HG03565 (cell line): ENCODE measurements around the gene TRIM45.
"Not testable (repeated sequence)": the region's sequence is repeated elsewhere in the genome, so short reads cannot be mapped to it uniquely, and the experiment has no call there.

Experiments
- ATAC-seq: cut with Tn5 transposase; IDR thresholded peaks from one replicate; pipeline ENCODE4 v1.9.1; 2021; ENCODE audit warnings: mild to moderate bottlenecking, moderate library complexity; ENCODE audit not compliant: unreplicated experiment

TRIM45 gene, protein sequence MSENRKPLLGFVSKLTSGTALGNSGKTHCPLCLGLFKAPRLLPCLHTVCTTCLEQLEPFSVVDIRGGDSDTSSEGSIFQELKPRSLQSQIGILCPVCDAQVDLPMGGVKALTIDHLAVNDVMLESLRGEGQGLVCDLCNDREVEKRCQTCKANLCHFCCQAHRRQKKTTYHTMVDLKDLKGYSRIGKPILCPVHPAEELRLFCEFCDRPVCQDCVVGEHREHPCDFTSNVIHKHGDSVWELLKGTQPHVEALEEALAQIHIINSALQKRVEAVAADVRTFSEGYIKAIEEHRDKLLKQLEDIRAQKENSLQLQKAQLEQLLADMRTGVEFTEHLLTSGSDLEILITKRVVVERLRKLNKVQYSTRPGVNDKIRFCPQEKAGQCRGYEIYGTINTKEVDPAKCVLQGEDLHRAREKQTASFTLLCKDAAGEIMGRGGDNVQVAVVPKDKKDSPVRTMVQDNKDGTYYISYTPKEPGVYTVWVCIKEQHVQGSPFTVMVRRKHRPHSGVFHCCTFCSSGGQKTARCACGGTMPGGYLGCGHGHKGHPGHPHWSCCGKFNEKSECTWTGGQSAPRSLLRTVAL

DNA sequence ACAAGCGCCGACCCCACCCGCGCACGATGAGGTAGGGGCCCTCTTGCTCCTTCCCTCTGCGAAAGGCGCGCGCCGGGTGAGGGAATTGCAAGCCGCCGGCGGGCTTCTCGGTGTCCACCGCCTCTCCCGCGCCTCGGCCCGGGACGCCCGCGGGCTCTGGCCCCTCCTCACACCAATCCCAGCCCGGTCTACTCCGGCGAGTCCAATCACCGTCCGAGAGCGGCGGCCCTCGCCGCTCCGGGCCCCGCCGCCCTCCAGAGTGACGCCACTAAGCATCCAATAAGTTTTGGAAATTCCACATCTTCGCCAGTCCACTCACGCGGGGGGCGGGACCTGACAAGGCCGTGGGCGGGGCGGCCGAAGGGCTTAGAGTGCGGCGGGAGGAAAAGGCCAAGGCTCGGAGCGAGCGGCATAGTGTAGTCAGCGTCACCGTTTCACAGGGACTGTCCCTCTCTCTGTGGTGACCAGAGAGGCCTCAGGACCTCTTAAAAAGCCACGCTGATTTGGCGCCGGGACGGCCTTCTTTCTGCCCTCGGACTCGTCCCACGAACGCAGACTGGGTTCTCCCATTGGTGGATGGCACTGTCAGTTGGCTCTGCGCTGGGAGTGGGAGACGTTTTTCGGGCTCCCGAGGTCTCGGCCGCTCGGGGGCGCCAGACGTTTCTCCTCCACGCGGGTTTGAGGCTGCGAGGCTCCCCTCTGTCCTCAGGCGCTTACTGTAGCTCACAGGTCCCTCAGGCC lies at the start of gene TRIM45:
Gene TRIM45 (minus strand): TSS at position 161 of the 741 bp plus-strand sequence. CDS start 548 bp downstream, outside the sequence.
- peak; percentile 81 for ATAC-seq

DNA sequence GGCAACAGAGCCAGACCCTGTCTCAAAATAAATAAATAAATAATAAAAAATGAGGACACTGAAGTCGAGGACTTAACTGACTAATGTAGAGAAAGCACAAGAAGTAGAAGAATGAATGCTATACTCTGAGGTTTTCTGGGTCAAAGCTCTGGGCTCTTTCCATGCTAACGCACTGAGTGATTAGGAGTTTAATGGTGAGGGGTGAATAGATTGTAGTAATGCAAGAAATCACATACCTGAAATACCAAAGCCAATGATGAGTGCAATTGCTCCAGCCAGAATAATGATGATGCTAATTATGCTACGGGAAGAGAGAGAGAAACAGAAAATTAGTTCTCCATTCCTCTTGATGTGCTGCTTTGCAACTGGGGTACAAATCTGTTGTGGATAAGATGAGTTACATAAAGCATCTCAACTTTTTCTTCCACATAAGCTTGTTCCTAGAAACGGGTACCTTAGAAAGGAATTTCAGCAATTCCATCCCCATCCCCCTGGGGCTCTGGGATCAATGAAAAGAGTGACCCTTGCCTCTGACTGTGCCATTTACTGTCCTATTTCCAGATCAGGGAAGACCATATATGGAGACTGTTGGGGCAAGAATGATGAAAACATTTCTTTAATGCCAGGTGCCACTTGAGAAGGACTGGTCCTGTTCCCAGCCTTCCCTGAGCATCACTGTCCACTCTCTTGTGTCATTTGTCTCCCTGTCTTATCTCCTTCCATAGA lies 48.5 kb upstream of the TRIM45 start:
- ATAC-seq, result no peak

GRCh38 chr1:117167402-117167801 lies 45.9 kb upstream of the TRIM45 start:
- no peak for ATAC-seq

- no peak for ATAC-seq
Measured at GRCh38 chr1:117166076-117166475, 44.5 kb upstream of the TRIM45 start.

DNA sequence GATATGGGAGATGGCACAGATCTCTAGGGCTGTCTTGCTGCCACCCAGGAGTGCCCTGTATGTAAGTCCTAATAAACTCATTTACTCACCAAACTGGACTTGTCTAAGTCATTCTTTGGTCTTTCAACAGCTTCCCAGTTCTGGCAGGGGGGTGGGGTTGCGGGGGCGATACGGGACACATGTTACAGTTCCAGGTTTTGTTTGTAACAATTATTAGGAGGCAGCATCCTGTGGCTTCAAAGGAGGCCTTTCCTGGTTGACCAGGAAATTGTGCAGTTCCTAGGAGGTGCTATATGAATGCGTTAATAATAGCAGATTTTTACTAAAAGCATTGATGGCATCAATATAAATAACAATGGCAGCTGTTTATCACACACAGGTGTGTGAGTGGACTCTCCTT lies 42.7 kb upstream of the TRIM45 start:
- ATAC-seq, result no peak

GRCh38 chr1:117162816-117163215 lies 41.3 kb upstream of the TRIM45 start:
- no peak for ATAC-seq

DNA sequence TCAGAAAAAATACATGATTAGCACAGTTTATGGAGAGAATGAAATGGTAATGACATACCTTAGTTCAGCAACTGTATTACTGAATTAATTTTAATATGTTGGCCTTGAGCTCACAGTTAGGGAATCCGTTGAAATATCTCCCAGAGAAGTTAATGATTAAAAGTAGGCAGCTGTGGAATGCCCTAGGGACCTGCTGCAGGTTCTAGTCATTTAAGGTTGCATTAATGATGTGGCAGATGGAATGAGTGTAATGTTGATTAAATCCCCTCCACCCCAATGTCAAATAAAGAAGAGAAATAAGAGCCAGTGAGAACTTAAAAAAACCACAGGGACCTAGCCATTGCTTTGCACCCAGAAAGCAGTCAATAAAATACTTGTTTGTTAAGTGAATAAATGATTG lies 40.3 kb upstream of the TRIM45 start:
- no peak for ATAC-seq

DNA sequence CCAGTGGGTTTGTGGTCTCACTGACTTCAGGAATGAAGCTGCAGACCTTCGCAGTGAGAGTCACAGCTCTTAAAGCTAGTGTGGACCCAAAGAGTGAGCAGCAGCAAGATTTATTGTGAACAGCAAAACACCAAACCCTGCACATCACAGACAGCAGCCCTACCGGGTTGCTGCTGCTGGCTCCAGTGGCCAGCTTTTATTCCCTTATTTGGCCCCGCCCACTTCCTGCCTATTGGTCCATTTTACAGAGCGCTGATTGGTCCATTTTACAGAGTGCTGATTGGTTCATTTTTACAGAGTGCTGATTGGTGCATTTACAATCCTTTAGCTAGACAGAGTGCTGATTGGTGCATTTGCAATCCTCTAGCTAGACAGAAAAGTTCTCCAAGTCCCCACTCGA lies 29.8 kb upstream of the TRIM45 start:
- ATAC-seq, result not testable (repeated sequence)

DNA sequence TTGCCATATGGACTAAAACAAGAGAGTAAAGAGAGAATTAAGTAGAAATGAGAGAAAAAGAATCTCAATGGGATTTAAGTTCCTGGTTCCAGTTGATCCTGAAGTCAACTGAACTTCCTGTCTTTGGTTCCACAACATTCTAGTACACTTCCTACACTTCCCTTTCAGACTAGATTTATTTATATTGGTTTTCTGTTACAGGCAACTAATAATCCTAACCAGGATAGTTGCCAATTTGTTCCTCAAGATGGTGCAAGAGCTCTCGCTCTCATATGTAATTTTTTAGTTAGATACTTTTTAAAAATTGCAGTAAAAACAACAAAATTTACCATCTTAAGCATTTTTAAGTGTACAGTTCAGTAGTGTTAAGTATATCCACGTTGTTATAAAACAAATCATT lies 28.8 kb upstream of the TRIM45 start:
- ATAC-seq, result no peak

GRCh38 chr1:117147856-117148588 lies 26.5 kb upstream of the TRIM45 start:
- ATAC-seq, result no peak

DNA sequence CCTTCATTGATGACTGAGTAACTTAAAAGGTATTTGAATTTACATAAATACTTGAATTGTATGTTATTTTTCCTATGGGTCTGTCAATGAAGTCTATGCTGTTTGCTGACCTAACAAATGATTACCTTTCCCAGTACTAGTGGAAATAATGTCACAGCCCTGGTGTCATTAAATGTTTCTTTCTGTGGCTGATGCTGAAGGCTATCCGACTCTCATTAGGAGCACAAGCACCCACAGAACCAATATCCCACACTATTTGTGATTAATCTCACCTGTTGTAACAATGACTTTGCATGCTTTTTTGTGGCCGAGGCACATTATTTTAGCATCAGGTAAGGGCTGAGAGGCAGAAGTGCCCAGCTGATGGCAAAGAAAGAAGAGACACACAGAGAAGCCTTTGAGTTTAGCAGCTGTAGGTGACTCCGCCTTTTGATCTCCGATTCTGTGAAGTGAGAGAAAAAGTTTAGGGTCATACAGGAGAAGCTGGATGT lies 25.8 kb upstream of the TRIM45 start:
- no peak for ATAC-seq

DNA sequence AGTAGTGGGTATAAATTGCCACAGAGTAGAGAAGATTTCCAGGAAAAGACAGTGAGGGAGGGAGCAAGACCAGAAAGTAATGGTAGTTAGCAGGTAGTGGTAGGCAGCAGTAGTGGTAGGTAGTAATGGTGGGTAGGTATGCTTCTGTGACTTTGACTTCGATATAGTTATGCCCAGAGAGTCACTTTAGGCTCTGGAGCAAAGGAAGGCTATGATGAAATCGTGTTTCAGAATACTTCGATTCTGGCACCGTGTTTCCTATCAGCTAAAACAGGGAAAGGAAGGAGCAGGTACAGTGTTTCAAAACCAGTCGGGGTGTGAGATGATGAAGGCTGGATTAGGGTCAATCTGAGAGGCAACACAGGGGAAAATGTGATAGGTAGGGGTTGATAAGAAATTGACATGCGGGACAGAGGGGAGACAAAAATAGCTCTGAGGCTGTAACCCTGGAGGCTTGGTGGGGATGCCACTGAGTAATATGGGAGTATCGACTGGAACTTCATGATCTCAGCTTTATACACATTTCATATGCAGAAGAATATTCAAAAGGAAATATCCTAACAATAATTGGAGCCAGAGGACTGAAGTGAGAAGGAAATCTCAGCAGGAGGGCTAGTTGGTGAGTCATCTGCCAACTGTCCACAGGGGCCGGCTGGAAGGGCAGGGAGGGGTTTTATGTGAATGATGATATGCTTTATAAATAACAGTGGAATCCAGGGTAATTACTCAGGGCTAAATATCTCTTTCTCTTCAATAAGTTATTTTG lies 25.2 kb upstream of the TRIM45 start:
- ATAC-seq, result no peak

- no peak for ATAC-seq
Measured at GRCh38 chr1:117146072-117146471, 24.5 kb upstream of the TRIM45 start.

GRCh38 chr1:117143871-117144270 lies 22.3 kb upstream of the TRIM45 start:
- no peak for ATAC-seq

GRCh38 chr1:117143172-117143571 lies 21.6 kb upstream of the TRIM45 start:
- no peak for ATAC-seq

DNA sequence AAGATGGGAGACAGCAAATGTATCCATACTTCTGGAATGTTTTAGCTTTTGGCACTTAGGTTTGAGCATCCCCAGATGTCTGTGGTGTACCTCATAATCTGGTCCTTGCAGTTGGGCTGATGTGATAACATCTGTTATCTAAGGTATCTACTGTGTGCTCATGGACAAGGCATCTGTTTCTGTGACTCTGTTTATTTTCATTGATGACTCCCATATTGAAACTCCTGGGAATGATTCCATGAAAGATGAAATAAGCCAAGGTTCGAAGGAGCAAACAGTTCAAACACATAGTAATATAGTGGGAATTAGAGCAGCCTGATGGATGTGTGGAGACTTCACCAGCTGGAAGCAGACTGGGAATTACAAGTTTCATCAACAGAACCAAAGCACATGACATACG lies 20.7 kb upstream of the TRIM45 start:
- ATAC-seq, result no peak

DNA sequence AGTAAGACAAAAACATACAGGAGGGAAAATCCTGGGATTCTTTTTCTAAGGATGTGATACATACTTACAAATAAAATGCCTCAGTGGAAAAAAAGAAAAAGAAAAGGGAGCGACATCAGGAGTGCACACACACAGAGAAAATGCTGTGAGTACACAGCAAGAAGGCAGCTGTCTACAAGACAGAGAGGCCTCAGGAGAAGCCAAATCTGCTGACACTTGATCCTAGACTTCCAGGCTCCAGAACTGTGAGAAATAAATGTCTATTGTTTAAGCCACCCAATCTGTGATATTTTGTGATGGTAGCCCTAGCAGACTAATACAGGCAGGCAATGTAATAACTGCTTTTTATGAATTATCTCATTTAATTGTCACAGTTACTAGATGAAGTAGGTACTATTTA lies 17.0 kb upstream of the TRIM45 start:
- ATAC-seq, result no peak

GRCh38 chr1:117138106-117138505 lies 16.6 kb upstream of the TRIM45 start:
- ATAC-seq, result no peak

- ATAC-seq, result no peak
Measured at GRCh38 chr1:117137281-117137855, 15.8 kb upstream of the TRIM45 start.
